Suppressor macrophage treated with lipopolysaccharide for 4 hours (primary cell): ENCODE measurements around the gene ZNF497.
A peak's percentile ranks its signal among the peaks of the same experiment; 100 is the strongest.
"Not testable (repeated sequence)": the region's sequence is repeated elsewhere in the genome, so short reads cannot be mapped to it uniquely, and the experiment has no call there.

Experiments
- DNase-seq: peaks from one replicate; pipeline ENCODE4 v3.0.0-alpha.2; 2020

Gene ZNF497

DNA sequence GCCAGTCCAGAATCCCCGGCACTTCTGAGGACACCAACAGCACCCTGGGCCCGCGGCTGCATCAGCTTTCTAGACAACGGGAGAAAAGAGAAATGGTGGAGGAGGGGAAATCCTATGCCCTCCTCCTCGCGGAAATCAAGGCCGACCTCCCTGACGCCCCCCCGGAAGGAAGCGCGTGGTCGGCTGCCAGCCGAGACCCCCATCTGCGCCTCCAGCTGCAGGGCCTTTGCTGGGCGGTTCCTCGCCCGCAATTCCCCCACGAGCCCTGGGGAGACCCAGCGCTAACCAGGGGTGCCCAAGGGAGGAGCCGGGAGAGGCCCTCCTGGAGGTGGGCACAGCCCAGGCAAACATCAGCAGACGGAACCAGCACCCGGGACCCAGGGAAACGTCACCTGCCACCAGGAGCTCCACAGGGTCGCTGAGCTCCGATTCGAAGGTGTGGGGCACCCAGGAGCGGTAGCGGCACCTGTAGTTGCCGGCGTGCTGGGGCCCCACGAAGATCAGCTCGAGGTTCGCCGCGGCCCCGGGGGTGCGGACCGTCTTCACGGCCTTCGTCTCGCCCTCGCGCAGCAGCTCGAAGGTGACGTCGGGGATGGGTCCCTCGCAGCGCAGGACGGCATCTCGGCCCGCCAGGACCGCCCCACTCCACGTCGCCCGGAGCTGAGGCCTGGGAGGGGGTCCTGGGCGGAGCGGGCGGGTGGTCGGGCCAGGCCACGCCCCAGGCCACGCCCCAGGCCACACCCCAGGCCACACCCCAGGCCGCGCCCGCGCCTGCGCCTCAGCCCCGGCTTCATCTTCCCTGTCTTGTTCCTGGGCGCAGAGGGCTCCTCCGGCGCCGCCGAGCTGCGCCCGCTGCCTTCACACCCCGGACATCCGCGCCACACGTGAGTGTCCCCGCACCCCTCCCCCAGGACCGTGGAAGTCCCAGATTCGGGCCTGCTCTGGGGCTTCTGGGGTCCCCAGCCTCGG is 15.3 kb downstream of the ZNF497 start:
- DNase-seq: peak; percentile 85

DNA sequence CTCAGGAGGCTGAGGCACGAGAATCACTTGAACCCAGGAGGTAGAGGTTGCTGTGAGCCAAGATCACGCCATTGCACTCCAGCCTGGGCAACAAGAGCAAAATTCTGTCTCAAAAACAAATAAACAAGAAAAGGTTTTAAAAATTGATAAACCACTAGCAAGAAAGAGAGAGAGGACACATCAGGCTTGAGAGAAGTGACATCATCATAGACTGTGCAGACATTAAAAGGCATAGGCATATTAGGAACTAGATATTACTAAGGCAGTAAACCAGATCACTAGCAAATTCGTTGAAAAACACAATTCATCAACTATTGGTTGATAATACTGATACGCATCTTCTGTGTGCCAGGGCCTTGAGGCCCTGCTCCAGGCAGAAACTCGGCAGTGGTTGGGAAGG is 17.0 kb downstream of the ZNF497 start:
- DNase-seq: no peak

DNA sequence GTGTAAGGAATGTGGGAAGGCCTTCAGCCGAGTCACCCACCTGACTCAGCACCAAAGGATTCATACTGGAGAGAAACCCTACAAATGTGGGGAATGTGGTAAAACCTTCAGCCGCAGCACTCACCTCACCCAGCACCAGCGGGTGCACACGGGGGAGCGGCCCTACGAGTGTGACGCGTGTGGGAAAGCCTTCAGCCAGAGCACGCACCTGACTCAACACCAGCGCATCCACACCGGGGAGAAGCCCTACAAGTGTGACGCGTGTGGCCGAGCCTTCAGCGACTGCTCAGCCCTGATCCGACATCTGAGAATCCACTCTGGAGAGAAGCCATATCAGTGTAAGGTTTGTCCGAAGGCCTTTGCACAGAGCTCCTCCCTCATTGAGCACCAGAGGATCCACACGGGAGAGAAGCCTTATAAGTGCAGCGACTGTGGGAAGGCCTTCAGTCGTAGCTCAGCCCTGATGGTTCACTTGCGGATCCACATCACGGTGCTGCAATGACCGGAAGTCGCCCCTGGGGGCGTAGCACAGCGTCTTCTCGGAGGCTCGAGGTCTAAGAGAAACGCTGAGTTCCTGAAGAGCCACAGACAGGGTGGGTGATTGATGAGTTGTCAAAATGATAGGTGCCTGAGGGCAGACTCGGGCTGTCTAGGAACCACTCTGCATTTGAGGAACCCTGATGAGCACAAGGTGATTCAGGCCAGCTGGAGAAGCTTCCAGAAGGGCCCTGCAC is 23.6 kb downstream of the ZNF497 start:
- DNase-seq: no peak

DNA sequence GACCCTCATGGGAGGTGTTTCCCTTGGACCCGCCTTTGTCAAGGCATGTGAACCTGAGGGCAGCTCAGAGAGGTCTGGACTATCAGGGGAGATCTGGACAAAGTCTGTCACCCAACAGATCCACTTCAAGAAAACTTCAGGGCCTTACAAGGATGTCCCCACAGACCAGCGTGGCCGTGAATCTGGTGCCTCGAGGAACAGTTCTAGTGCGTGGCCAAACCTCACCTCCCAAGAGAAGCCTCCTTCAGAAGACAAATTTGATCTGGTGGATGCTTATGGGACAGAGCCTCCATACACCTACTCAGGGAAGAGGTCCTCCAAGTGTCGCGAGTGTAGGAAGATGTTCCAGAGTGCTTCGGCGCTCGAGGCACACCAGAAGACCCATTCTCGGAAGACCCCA is 24.2 kb downstream of the ZNF497 start:
- no peak for DNase-seq

DNA sequence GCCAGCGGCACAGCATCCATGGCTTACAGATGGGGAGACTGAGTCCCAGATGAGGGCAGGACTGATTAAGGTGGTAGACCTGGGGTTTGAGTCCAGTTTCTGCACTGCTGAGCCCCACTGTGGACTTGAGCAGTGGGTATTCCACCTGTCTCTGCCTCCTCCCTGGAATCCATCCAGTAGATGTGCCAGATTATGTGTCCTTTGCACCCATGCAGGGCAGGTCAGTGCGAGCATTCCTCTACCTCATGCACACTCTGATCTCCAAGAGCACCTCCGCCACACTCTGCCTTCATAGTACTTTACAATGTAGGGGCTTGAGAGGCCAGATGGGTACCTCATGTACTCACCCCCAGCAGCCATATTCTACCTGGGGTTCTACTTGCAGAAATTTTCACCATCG is 25.7 kb downstream of the ZNF497 start:
- no peak for DNase-seq

DNA sequence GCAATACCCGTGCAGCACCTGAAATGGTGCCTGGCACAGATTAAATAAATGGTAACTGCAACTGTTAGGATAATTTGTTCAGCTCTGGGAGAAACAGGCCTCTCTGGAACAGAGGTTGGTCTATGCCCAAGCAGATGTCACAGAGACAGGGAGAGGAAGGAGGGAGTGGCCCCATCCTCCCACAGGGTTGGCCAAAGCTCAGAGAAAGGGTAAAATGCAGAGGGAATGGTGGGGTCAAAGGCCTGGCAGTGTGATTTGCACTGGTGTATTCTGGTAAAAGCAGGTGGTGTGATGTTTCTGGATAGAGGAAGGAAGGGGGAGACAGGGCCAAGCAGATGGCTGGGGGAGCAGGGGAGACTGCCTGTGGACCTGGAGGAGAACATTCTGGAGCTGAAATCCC is 26.3 kb downstream of the ZNF497 start:
- no peak for DNase-seq

DNA sequence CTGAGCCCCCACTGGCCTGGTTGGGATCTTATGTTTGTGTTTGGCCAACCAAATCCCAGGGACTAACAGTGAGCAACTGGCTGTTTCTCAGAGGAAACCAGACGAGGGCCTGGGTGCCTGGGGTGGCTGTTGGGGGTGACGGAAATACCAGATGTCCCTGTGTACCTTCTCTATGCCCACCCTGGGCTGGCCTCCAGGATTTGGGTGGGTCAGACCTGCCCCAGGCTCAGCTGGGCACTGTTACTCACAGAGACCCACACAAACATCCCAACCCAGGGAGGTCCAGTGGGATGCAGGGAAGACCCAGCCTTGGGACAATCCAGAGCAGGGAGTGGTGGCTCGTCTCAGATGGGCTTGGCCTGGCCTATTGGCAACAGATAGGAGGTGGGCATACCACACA is 26.9 kb downstream of the ZNF497 start:
- DNase-seq: no peak

DNA sequence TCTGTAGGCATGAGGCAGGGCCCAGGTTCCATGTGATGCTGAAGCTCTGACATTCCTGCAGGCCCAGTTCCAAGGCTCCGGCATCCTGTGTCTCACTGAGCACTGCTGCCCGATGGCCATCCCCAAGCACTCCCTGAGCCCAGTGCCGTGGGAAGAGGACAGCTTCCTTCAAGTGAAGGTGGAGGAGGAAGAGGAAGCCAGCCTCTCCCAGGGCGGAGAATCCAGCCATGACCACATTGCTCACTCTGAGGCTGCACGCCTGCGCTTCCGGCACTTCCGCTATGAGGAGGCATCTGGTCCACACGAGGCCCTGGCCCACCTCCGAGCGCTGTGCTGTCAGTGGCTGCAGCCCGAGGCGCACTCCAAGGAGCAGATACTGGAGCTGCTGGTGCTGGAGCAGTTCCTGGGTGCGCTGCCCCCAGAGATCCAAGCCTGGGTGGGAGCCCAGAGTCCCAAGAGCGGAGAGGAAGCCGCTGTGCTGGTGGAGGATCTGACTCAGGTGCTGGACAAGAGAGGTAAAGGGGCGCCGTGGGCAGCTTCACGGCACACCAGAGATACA is 27.8 kb downstream of the ZNF497 start:
- DNase-seq: no peak

DNA sequence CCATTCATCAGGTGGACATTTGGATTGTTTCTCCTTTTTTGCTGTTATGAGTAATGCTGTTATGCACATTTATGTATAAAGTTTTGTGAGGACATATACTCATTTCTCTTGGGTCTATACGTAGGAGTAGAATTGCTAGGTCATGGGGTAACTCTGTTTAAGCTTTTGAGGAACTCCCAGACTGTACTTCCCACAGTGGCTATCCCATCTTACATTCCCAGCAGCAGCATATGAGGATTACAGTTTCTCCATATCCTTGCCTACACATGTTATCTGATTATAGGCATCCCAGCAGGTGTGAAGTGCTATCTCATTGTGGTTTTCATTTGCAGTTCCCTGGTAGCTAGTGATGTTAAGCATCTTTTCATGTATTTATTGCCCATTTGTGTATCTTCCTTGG is 29.9 kb downstream of the ZNF497 start:
- peak; percentile 19 for DNase-seq

DNA sequence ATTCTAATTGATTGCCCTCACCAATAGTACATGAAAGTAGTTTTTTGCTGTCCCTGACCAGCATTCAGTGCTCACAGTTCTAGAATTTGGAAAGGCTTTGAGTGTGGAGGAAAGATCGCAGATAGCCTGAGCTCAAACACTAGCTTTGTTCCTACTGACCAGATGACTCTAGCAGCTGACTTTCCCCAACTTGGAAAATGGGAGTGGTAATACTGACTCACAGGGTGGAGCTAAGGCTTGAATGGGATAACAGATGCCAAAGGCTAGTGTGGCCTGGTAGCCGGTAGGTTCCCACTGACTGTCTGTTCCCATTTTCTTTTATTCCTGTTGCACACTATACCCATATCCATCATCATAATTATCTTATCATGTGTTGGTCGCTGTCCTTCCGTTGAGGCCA is 32.1 kb downstream of the ZNF497 start:
- no peak for DNase-seq

DNA sequence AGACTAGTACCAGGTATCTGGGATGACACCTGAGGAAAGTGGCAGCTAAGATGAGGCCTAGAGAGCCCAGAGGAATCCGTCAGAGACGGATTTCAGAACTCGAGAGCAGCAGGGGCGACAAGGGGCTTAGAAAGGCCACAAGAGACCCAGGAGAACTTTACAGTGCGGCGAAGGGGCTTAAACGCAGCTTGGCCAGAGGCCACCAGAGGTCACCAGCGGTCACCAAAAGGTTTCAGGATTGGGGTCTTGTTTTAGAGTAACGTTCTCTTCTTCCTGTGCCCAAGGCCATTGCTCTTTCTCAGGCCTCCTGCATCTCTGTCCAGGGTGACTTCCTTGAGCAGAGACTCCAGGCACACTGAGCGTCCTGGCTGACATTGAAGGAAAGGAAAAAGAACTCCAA is 33.6 kb downstream of the ZNF497 start:
- peak; percentile 35 for DNase-seq

DNA sequence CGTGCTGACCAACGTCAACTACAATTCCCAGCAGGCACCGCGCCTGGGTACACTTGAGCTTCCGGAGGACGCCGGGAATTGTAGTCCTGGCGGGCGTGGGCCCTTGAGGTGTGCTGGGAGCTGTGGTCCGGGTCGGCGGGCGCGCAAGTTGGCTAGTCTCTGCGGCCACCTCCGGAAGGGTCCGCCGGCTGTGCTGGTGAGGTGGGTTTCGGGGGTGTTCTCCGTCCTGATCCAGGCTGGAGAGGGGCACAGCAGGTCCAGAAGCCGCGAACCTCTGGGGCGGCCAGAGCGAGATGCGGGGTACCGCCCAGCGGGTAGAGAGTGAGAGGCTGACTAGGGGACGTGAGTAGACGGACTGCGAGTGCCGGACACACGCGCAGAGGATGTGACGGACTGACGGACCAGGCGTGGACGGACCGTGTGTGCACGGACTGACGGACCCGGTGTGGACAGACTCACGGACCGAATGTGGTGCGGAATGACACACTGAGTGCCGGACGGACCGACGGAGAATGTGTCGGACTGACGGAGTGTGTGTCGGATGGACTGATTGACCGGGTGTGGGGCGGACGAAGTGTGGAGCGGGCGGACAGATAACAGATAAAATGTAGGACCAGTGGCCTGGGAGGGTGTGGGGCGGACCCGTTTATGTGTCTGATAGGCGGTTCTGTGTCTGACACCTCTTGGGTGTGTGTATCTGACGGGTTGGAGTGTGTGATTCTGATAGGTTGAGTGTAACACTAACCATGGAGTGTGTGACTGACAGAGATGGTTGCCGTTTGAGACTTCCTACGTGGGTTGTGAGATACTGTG is 35.4 kb downstream of the ZNF497 start, which contains the start of gene ZSCAN22:
Gene ZSCAN22 (plus strand): TSS at position 81 of the 813 bp plus-strand sequence. CDS start 7,809 bp downstream, outside the sequence.
- DNase-seq: peak; percentile 96

DNA sequence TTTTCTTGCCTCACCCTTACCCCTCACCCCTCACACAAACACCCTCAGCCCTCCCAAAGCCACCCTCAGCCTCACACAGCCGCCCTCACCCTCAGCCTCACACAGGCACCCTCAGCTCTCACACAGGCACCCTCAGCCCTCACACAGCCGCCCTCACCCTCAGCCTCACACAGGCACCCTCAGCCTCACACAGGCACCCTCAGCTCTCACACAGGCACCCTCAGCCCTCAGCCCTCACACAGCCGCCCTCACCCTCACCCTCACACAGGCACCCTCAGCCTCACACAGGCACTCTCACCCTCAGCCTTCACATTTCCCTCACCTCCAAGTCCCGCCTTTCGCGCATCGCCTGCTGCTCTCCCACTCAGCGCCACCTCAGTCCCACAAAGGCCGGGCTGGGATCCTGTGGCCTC is 36.0 kb downstream of the ZNF497 start:
- DNase-seq: no peak

DNA sequence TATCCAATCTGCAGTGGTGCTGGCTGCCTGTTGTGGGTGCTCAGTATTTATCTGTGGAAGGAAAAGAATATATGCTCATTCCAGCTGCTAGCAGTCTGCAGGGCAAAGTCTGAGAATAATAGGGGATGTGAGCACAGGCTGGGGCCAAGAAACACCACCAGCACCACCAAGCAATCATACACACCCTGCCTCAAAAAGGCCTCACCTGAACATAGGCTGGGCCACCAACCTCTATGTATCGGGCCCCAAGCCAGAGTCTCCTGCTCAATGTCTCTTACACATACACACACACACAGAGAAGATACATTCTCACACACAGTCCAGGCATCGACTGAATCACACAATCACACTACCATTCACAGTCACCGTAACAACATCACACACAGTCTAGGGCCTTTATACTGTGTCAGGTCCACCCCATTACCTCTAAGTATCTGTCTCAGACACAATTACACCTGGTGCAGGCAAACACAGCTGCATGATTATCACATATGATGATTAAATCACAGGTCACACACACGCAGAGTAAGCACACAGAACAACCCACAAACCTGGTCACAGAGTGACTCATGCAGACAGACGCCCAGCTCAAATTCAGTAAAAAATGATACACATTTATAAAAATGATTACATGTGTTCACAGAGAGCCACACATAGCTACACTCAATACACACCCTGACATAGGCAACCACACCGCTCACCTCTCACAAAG is 37.1 kb downstream of the ZNF497 start:
- DNase-seq: no peak

DNA sequence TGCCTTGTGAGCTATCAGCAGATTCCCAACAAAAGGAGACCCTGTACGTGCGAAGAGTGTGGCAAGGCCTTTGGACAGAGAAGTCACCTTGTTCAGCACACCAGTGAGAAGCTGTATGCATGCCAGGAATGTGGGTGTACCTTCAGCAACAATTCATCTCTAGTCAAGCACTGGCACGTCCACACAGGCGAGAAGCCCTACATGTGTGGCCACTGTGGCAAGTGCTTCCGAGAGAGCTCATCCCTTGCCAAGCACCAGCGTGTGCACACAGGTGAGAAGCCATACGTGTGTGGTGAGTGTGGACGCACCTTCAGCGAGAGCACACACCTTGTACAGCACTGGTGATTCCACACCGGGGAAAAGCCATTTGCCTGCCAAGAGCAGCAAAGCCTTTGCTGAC is 43.3 kb downstream of the ZNF497 start:
- DNase-seq: no peak

DNA sequence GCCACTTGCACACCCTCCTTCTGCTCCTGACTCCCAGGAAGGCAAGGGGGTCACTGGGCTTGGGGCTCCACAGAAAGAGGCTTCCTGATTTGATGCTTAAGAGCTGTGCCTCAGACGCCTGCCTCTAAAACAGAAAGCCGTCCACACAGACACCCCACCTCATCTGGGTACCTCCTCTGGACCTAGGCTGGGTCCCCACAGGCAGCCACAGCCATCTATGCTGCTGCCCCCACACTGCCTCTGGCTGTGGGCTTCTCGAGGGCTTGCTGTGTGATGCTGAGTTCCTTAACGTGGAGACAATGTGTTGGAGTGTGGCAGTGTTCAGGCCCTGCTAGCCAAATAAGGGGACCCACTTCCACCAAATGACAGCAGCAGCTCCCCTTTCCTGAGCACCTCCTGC is 44.3 kb downstream of the ZNF497 start:
- DNase-seq: no peak

DNA sequence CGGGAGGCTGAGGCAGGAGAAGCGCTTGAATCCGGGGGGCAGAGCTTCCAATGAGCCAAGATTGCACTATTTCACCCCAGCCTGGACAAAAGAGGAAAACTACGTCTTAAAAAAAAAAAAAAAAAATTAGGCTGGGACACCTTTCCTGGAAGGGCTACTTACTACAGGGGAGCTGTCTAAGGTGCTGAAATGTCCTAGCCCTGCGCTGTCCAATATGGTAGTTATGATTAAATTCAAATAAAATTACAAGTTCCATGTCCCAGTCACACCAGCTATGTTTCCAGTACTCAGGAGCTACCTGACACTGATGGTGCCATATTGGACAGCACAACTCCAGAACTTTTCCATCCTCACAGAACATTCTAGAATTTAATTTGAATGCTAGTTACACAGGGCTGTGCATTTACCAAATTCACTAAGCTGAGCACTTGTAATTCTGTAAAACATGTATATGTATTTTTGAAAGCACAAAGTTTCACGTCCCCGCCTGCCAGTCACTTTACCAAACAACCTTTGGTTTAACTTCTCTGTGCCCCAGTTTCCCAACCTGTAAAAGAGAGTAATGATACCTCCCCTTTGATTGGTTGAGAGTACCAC is 45.0 kb downstream of the ZNF497 start:
- peak; percentile 10 for DNase-seq

DNA sequence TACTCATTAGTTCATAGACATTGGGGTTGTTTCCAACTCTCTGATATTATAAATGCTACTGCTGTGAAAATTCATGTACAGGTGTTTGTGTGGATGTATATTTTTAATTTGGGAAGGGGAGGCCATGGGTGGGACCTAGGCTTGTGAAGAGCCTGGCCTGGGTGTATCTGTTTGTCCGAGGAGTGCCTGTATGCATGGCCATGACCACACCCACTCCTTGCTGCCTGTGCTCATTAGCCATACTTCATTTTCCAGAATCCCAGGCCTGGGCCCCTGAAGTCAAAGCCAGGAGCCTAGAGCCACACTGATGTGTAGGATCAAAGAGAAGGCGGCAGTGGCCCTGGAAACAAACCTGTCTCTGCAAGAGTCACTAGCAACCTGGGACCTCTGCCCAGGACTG is 47.0 kb downstream of the ZNF497 start:
- DNase-seq: no peak

DNA sequence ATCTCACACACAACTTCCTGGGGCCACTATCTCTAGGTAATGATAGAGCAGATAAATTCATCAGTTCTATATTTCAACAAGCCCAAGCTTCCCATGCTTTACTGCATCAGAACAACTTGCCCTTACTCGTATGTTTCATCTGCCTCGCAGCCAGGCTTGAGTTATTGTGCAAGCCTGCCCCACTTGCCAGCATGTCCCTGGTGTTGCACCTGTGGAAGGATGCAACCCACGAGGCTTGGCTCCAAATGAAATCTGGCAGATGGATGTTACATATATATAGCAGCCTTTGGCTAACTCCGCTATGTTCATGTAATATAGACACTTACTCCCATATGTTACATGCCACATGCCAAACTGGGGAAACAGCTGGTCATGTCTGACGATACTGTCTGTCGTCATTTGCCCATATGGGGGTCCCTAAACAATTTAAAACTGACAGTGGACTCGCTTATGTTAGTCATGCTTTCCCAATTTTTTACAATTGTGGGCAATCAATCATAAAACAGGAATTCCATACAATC is 51.1 kb downstream of the ZNF497 start:
- no peak for DNase-seq

DNA sequence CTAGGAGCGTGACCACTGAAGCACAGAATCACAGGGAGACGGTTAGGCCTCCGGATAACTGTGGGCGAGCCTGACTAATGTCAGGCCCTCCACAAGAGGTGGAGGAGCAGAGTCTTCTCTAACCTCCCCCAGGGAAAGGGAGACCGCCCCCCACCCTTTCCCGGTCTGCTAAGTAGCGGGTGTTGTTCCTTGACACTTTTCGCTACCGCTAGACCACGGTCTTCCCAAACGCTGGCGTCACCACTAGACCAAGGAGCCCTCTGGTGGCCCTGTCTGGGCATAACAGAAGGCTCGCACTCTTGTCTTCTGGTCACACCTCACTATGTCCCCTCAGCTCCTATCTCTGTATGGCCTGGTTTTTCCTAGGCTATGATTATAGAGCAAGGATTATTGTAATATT is 51.9 kb downstream of the ZNF497 start:
- DNase-seq: not testable (repeated sequence)

DNA sequence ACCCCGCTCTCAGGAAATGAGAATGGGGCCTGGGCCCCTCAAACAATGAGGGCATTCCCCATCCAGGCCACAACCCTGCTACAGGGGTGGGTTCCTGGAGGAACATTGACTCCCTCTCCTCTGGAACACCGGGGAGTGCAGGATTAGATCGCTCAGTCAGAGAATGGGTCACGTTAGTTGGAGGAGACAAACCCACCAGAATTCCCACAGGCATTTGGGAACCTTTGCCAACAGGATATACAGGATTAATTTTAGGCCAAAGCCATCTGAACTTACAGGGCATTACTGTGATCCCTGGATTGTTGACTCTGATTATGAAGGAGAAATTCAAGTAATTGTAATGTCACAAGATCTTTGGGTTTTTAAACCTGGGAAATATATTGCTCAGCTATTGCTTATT is 54.8 kb downstream of the ZNF497 start:
- no peak for DNase-seq
